Measurements from ENCODE around the gene UVSSA. TPM values are rescaled to one million over a fixed set of nuclear protein-coding genes. Genes with fewer than 3 reads are reported as not detected.

The UVSSA gene
- total RNA-seq, 1 experiment from 2014 or later = 26.3 TPM

- no TSS peak for BruUV-seq (replicated peaks)
- no peak overlapping the region for H3K4me3 ChIP-seq (ENCODE audit: low read depth, low read length)
- no peak for DNase-seq
- CTCF ChIA-PET = no interaction called here
- no peaks in the 10 kb centered on the region for H3K27me3 Mint-ChIP-seq (ENCODE audit: insufficient read depth, unreplicated experiment)
- no peaks in the 10 kb centered on the region for H3K27me3 ChIP-seq (replicated peaks; ENCODE audit: control insufficient read depth, insufficient read depth, low read length)
- H3K9me3 Mint-ChIP-seq (ENCODE audit: unreplicated experiment) = no peaks in the 10 kb centered on the region
- H3K4me3 Mint-ChIP-seq (ENCODE audit: unreplicated experiment) = no peak overlapping the region
- peaks cover 10% of the 10 kb centered on the region for H3K36me3 Mint-ChIP-seq (ENCODE audit: insufficient read depth, unreplicated experiment)
- no peaks in the 10 kb centered on the region for H3K36me3 ChIP-seq (ENCODE audit: control insufficient read depth, insufficient read depth, low read length)
- no peaks in the 10 kb centered on the region for H3K4me1 ChIP-seq
- no peak overlapping the region for H3K27ac Mint-ChIP-seq (ENCODE audit: unreplicated experiment)
- POLR2A ChIA-PET = no interaction called here
- H3K9me3 ChIP-seq = no peaks in the 10 kb centered on the region; the same call in 1 of the 2 replicates
- no peaks in the 10 kb centered on the region for H3K4me1 Mint-ChIP-seq (ENCODE audit: low read depth, unreplicated experiment)
- intact Hi-C loops (cut with micrococcal nuclease; ENCODE audit: unreplicated experiment) = no loop called here
- no peak for TF ChIP-seq CTCF (IDR thresholded peaks at IDR 0.05; ENCODE audit: insufficient read depth in 1 of 2, low read depth in 1 of 2, low read length in 1 of 2, severe bottlenecking in 1 of 2, unreplicated experiment in 1 of 2)
These were observed 53.3 kb downstream of the UVSSA start for GRCh38 chr4:1400191-1400805.

DNA sequence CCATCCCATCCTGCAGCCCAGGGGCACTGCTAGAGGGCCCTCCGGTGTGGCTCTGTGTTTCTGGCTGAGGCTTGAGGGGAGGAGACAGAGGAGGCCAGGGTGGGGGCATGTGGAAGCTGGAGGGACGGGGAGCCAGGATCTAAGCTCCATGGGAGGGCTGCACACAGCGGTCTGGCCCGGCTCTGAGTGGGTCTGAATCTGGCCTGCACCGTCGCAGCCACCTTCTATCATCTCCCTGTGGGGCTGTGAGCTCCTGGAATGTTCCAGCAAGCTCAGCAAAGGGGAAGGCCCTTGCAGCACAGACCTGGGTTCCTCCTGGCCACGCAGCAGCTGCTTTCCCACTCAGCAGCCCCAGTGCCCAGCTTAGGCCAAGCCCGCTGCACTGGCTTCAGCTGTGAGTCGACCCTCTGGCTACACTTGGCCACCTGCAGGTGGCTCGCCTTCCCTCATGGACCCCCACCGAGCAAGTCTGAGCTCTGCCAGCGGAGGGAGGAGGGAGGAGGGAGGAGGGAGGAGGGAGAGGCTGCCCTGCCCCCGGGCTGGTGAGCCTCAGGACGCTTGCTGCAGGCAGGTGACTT, 53.9 kb downstream of the UVSSA start:
- H3K36me3 ChIP-seq (ENCODE audit: control insufficient read depth, insufficient read depth, low read length) = no peaks in the 10 kb centered on the region
- no peaks in the 10 kb centered on the region for H3K4me1 Mint-ChIP-seq (ENCODE audit: low read depth, unreplicated experiment)
- no peaks in the 10 kb centered on the region for H3K9me3 Mint-ChIP-seq (ENCODE audit: unreplicated experiment)
- H3K27ac Mint-ChIP-seq (ENCODE audit: unreplicated experiment) = no peak overlapping the region
- POLR2A ChIA-PET = no interaction called here
- TF ChIP-seq CTCF (IDR thresholded peaks at IDR 0.05; ENCODE audit: insufficient read depth in 1 of 2, low read depth in 1 of 2, low read length in 1 of 2, severe bottlenecking in 1 of 2, unreplicated experiment in 1 of 2) = no peak
- peaks cover 10% of the 10 kb centered on the region for H3K36me3 Mint-ChIP-seq (ENCODE audit: insufficient read depth, unreplicated experiment)
- CTCF ChIA-PET = no interaction called here
- no peaks in the 10 kb centered on the region; the same call in 1 of the 2 replicates for H3K9me3 ChIP-seq
- BruUV-seq (replicated peaks) = no TSS peak
- DNase-seq = no peak
- intact Hi-C loops (cut with micrococcal nuclease; ENCODE audit: unreplicated experiment) = no loop called here
- H3K4me3 ChIP-seq (ENCODE audit: low read depth, low read length) = no peak overlapping the region
- no peak overlapping the region for H3K4me3 Mint-ChIP-seq (ENCODE audit: unreplicated experiment)
- no peaks in the 10 kb centered on the region for H3K27me3 Mint-ChIP-seq (ENCODE audit: insufficient read depth, unreplicated experiment)
- H3K4me1 ChIP-seq = no peaks in the 10 kb centered on the region
- H3K27me3 ChIP-seq (replicated peaks; ENCODE audit: control insufficient read depth, insufficient read depth, low read length) = no peaks in the 10 kb centered on the region

- H3K27me3 Mint-ChIP-seq (ENCODE audit: insufficient read depth, unreplicated experiment) = no peaks in the 10 kb centered on the region
- ChIA-PET POLR2A (no interaction called here), CTCF (no interaction called here)
- Histone ChIP-seq H3K9me3 (no peaks in the 10 kb centered on the region; the same call in 1 of the 2 replicates), H3K36me3 (ENCODE audit: control insufficient read depth, insufficient read depth, low read length) (no peaks in the 10 kb centered on the region), H3K4me1 (no peaks in the 10 kb centered on the region), H3K27me3 (replicated peaks; ENCODE audit: control insufficient read depth, insufficient read depth, low read length) (no peaks in the 10 kb centered on the region), H3K4me3 (ENCODE audit: low read depth, low read length) (no peak overlapping the region)
- no peaks in the 10 kb centered on the region for H3K4me1 Mint-ChIP-seq (ENCODE audit: low read depth, unreplicated experiment)
- intact Hi-C loops (cut with micrococcal nuclease; ENCODE audit: unreplicated experiment) = no loop called here
- no peak overlapping the region for H3K4me3 Mint-ChIP-seq (ENCODE audit: unreplicated experiment)
- H3K27ac Mint-ChIP-seq (ENCODE audit: unreplicated experiment) = no peak overlapping the region
- H3K9me3 Mint-ChIP-seq (ENCODE audit: unreplicated experiment) = no peaks in the 10 kb centered on the region
- no peak for TF ChIP-seq CTCF (IDR thresholded peaks at IDR 0.05; ENCODE audit: insufficient read depth in 1 of 2, low read depth in 1 of 2, low read length in 1 of 2, severe bottlenecking in 1 of 2, unreplicated experiment in 1 of 2)
- H3K36me3 Mint-ChIP-seq (ENCODE audit: insufficient read depth, unreplicated experiment) = peaks cover 8% of the 10 kb centered on the region
- no peak for DNase-seq
- no TSS peak for BruUV-seq (replicated peaks)
These were observed 54.5 kb downstream of the UVSSA start for GRCh38 chr4:1401409-1402020.
